Measurements from ENCODE around the gene MYO10.

- TF ChIP-seq EZH2 (IDR thresholded peaks at IDR 0.05; ENCODE audit: low read depth, low read length, severe bottlenecking) (no peak), FOSL1 (IDR thresholded peaks at IDR 0.05; ENCODE audit: insufficient read depth, low read depth, low read length) (no peak), GABPA (IDR thresholded peaks at IDR 0.05; ENCODE audit: borderline replicate concordance, insufficient read depth, low read length) (no peak), POLR2A (IDR thresholded peaks at IDR 0.05; ENCODE audit: control extremely low read depth in 1 of 2, low read depth in 2 of 2, low read length in 2 of 2) (no peak), GTF2F1 (IDR thresholded peaks at IDR 0.05; ENCODE audit: borderline replicate concordance, low read depth, low read length) (no peak), CHD1 (IDR thresholded peaks at IDR 0.05; ENCODE audit: low read depth, low read length) (no peak), CTCF (IDR thresholded peaks at IDR 0.05; ENCODE audit: control extremely low read depth in 1 of 3, insufficient read depth in 1 of 3, low read depth in 1 of 3, low read length in 3 of 3) (no peak), RFX5 (IDR thresholded peaks at IDR 0.05; ENCODE audit: borderline replicate concordance, low read depth, low read length) (no peak)
Observed at GRCh38 chr5:16880547-16880946, 55.5 kb downstream of the MYO10 start.
